Measurements from ENCODE around the gene CLHC1. TPM values are rescaled to one million over a fixed set of nuclear protein-coding genes. Genes with fewer than 3 reads are reported as not detected.

CLHC1 gene
- total and polyA plus RNA-seq, 12 donors, result 4.7 to 21.3 (median 10.5) TPM

GRCh38 chr2:55235724-55236538 lies 3.8 kb upstream of the CLHC1 start:
- Histone ChIP-seq H3K4me1 (replicated peaks in 1 of 2) (peaks cover 5 to 21% of the 10 kb centered on the region in 2 donors), H3K9me3 (replicated peaks in 1 of 3) (no peaks in the 10 kb centered on the region), H3K27me3 (no peaks in the 10 kb centered on the region), H3K27ac (no peak overlapping the region), H3K36me3 (replicated peaks in 1 of 2) (peaks cover 0 to 37% of the 10 kb centered on the region in 2 donors), H3K4me3 (no peak overlapping the region)
- TF ChIP-seq POLR2A (IDR thresholded peaks at IDR 0.05) (no peak), CTCF (IDR thresholded peaks at IDR 0.05) (no peak)
- no peak for DNase-seq
- intact Hi-C loops (cut with DNase I), result no loop called here
- 86 to 91% (median 89%) methylated on average over 3 of the region's 3 CpGs for WGBS, 4 donors

- peaks cover 0 to 37% of the 10 kb centered on the region in 2 donors for H3K36me3 ChIP-seq (replicated peaks in 1 of 2)
- no peaks in the 10 kb centered on the region for H3K27me3 ChIP-seq
- H3K9me3 ChIP-seq (replicated peaks in 1 of 3), result no peaks in the 10 kb centered on the region
- peaks cover 5 to 22% of the 10 kb centered on the region in 2 donors for H3K4me1 ChIP-seq (replicated peaks in 1 of 2)
- DNase-seq, result no peak
- peak overlapping the region in 2 of 4 donors; percentile 86 to 98 for H3K4me3 ChIP-seq
- WGBS, 4 donors, result 55 to 83% (median 69%) methylated on average over 7 of the region's 7 CpGs
- intact Hi-C loops (cut with DNase I), result no loop called here
- H3K27ac ChIP-seq, result peak overlapping the region in 2 of 5 donors; percentile 96 to 98
- TF ChIP-seq CTCF (IDR thresholded peaks at IDR 0.05), result no peak
- no peak for TF ChIP-seq POLR2A (IDR thresholded peaks at IDR 0.05)
These were observed 1.5 kb upstream of the CLHC1 start for GRCh38 chr2:55233658-55233940.

GRCh38 chr2:55232863-55233657 lies 967 bp upstream of the CLHC1 start:
- peak; percentile 35 to 72 (median 56) for DNase-seq
- Histone ChIP-seq H3K27me3 (no peaks in the 10 kb centered on the region), H3K4me1 (replicated peaks in 1 of 2) (peaks cover 9 to 22% of the 10 kb centered on the region in 2 donors), H3K9me3 (replicated peaks in 1 of 3) (no peaks in the 10 kb centered on the region), H3K4me3 (peak overlapping the region; percentile 76 to 98 (median 84)), H3K27ac (peak overlapping the region; percentile 92 to 98 (median 96)), H3K36me3 (replicated peaks in 1 of 2) (peaks cover 0 to 37% of the 10 kb centered on the region in 2 donors)
- no peak for TF ChIP-seq POLR2A (IDR thresholded peaks at IDR 0.05)
- TF ChIP-seq CTCF (IDR thresholded peaks at IDR 0.05), result no peak
- 5% methylated on average over 33 of the region's 33 CpGs for WGBS, 4 donors
- intact Hi-C loops (cut with DNase I), result no loop called here

GRCh38 chr2:55231546-55232083 lies 478 bp downstream of the CLHC1 start:
- intact Hi-C loops (cut with DNase I), result no loop called here
- Histone ChIP-seq H3K27me3 (no peaks in the 10 kb centered on the region), H3K4me1 (replicated peaks in 1 of 2) (peaks cover 9 to 22% of the 10 kb centered on the region in 2 donors), H3K36me3 (replicated peaks in 1 of 2) (peaks cover 0 to 30% of the 10 kb centered on the region in 2 donors), H3K9me3 (replicated peaks in 1 of 3) (no peaks in the 10 kb centered on the region), H3K4me3 (peak overlapping the region in 3 of 4 donors; percentile 76 to 98 (median 86)), H3K27ac (peak overlapping the region in 4 of 5 donors; percentile 92 to 98 (median 94))
- 4 to 10% (median 8%) methylated on average over 10 to 13 of the region's 13 CpGs for WGBS, 4 donors
- no peak for DNase-seq
- no peak for TF ChIP-seq POLR2A (IDR thresholded peaks at IDR 0.05)
- TF ChIP-seq CTCF (IDR thresholded peaks at IDR 0.05), result no peak
